ENCODE data around the gene TMEM131L.

The TMEM131L gene

DNA sequence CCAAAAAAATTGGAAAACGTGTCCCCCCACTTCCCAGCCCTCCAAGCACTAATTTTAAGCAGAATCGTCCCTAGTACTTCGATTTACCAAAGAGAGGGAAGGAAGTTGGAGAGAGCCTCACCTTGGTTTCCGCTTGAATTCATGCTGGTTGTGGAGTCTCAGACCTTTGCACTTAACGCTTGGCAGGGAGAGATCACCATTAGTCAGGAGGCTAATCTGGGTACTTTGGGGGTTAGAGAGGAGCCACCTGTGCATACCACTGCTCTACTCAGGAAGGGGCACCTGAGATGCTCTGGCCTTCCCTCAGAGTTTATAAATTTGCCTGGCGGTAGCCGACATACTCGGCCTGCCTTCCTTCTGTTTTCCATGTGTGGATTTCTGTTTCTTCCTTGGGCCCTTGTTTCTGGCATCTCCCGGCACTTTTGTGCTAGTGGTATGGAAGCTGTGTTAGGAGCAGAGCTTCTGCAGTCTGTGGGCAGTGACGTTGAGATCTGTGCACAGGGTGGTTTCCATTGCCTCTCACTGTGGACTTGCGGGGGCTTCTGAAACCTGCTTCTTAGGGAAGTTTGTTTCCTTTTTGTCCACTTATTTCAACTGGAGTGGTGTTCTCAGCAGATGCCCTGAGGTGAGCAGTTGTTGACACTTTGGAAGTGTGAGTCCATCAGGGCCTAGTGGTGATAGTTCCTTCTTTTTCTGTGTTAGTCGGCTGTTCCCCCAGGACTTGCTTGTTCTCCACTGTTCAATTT lies 104.2 kb downstream of the TMEM131L start:
- intact Hi-C loops (cut with DNase I; ENCODE audit: low total_unique reads), result loop anchor here (5.0 to 10.0 kb wide), 2 partner anchors 103 to 346 kb away; partner anchors contain the start of gene TMEM131L
- Histone ChIP-seq H3K36me3 (no peaks in the 10 kb centered on the region), H3K9me3 (no peaks in the 10 kb centered on the region), H3K4me1 (peaks cover 0 to 83% (median 40%) of the 10 kb centered on the region in 4 donors), H3K27ac (peak overlapping the region in 1 of 2 donors; percentile 64), H3K4me3 (no peak overlapping the region), H3K27me3 (no peaks in the 10 kb centered on the region)
- DNase-seq, result no peak
- no peak for TF ChIP-seq CTCF (IDR thresholded peaks at IDR 0.05)

GRCh38 chr4:153571006-153571545 lies 104.9 kb downstream of the TMEM131L start:
- DNase-seq, result no peak
- no peak for TF ChIP-seq CTCF (IDR thresholded peaks at IDR 0.05)
- Histone ChIP-seq H3K9me3 (no peaks in the 10 kb centered on the region), H3K36me3 (no peaks in the 10 kb centered on the region), H3K27ac (peak overlapping the region in 1 of 2 donors; percentile 64), H3K4me1 (peaks cover 0 to 83% (median 39%) of the 10 kb centered on the region in 4 donors), H3K4me3 (no peak overlapping the region), H3K27me3 (no peaks in the 10 kb centered on the region)
- intact Hi-C loops (cut with DNase I; ENCODE audit: low total_unique reads), result loop anchor here (5.0 to 10.0 kb wide), 2 partner anchors 104 to 346 kb away; partner anchors contain the start of gene TMEM131L

DNA sequence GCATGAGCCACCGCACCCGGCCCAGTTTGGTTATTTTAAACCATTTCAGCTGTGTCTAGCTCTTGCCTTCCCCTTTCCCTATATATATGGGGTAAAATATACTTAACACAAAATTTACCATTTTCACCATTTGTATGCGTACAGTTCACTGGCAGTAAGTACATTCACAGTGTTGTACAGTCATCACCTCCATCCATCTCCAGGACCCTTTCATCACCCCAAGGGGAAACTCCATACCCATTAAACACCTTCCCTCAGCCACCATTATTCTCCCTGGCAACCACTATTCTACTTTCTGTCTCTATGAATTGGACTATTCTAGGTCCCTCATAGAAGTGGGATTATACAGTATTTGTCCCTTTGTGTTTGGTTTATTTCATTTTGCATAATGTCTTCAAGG lies 106.4 kb downstream of the TMEM131L start:
- intact Hi-C loops (cut with DNase I; ENCODE audit: low total_unique reads), result loop anchor here (5.0 to 10.0 kb wide), 2 partner anchors 105 to 348 kb away; partner anchors contain the start of gene TMEM131L
- no peaks in the 10 kb centered on the region for H3K9me3 ChIP-seq
- no peaks in the 10 kb centered on the region for H3K36me3 ChIP-seq
- H3K27me3 ChIP-seq, result no peaks in the 10 kb centered on the region
- peaks cover 0 to 84% (median 35%) of the 10 kb centered on the region in 4 donors for H3K4me1 ChIP-seq
- DNase-seq, result no peak
- no peak overlapping the region for H3K4me3 ChIP-seq
- no peak for TF ChIP-seq CTCF (IDR thresholded peaks at IDR 0.05)
- no peak overlapping the region for H3K27ac ChIP-seq

- Histone ChIP-seq H3K27me3 (no peaks in the 10 kb centered on the region), H3K36me3 (no peaks in the 10 kb centered on the region), H3K9me3 (no peaks in the 10 kb centered on the region), H3K4me3 (no peak overlapping the region), H3K27ac (peak overlapping the region in 1 of 2 donors; percentile 2), H3K4me1 (peaks cover 0 to 84% (median 32%) of the 10 kb centered on the region in 4 donors)
- TF ChIP-seq CTCF (IDR thresholded peaks at IDR 0.05), result no peak
- no peak for DNase-seq
- intact Hi-C loops (cut with DNase I; ENCODE audit: low total_unique reads), result loop anchor here (5.0 to 10.0 kb wide), 2 partner anchors 106 to 348 kb away; partner anchors contain the start of gene TMEM131L
Observed at GRCh38 chr4:153573221-153573620, 107.1 kb downstream of the TMEM131L start.

GRCh38 chr4:153573881-153574802 lies 108.0 kb downstream of the TMEM131L start:
- peaks cover 0 to 74% (median 27%) of the 10 kb centered on the region in 4 donors for H3K4me1 ChIP-seq
- peak; percentile 71 to 77 for DNase-seq
- H3K27ac ChIP-seq, result peak overlapping the region in 1 of 2 donors; percentile 2
- H3K36me3 ChIP-seq, result no peaks in the 10 kb centered on the region
- H3K9me3 ChIP-seq, result no peaks in the 10 kb centered on the region
- intact Hi-C loops (cut with DNase I; ENCODE audit: low total_unique reads), result loop anchor here (2.0 to 10.0 kb wide), 3 partner anchors 107 to 349 kb away; partner anchors contain the start of genes MND1 and TMEM131L
- no peaks in the 10 kb centered on the region for H3K27me3 ChIP-seq
- no peak overlapping the region for H3K4me3 ChIP-seq
- TF ChIP-seq CTCF (IDR thresholded peaks at IDR 0.05), result peak; percentile 62 to 64
